SK-N-SH (cell line): ENCODE measurements around the gene PDZK1IP1. TPM values are rescaled to one million over a fixed set of nuclear protein-coding genes. Genes with fewer than 3 reads are reported as not detected.

ENCODE experiments used
- CTCF ChIA-PET: fragments of 300-600, 350-600 bp; formaldehyde crosslinking; extraction: SDS; loops from one replicate; lab custom pipeline; 2021; lab: Yijun Ruan, JAX
- POLR2A ChIA-PET: fragments of 350-600 bp; sonication (Branson Sonifier 250); formaldehyde crosslinking; extraction: SDS; loops from one replicate; lab custom pipeline; 2020; ENCODE audit warnings: antibody characterized with exemption, inconsistent platforms; lab: Yijun Ruan, JAX
- DNase-seq: peaks from one replicate; pipeline ENCODE4 v3.0.0; 2012
- H2AFZ ChIP-seq: fragments of 200-600 bp; sonication (generic); 2 replicates; pipeline ENCODE4 v1.8.1; 2016; ENCODE audit warnings: antibody characterized with exemption, mild to moderate bottlenecking, low read depth
- H3F3A ChIP-seq: fragments of 200-600 bp; sonication (generic); replicated peaks from 2 replicates; pipeline ENCODE3; 2016; ENCODE audit warnings: antibody characterized with exemption, mild to moderate bottlenecking; ENCODE audit not compliant: insufficient read depth
- H3K27ac ChIP-seq, 2 experiments: fragments of 200-500 bp in 1 of 2; fragments of 200-600 bp in 1 of 2; sonication (Bioruptor generic) in 1 of 2; sonication (generic), shearing (Covaris generic) in 1 of 2; 2 replicates each; pipeline versions ENCODE4 v1.5.1 to v1.6.1; 2014 to 2016; ENCODE audit warnings: low read depth in 2 of 2, inconsistent platforms in 1 of 2, low read length in 1 of 2, mild to moderate bottlenecking in 1 of 2, mixed read lengths in 1 of 2
- H3K27me3 ChIP-seq: fragments of 200-600 bp; sonication (generic), shearing (Covaris generic); 2 replicates; pipeline ENCODE4 v1.6.1; 2016; ENCODE audit warnings: mixed run types; ENCODE audit not compliant: insufficient read depth
- H3K36me3 ChIP-seq, 2 experiments: fragments of 200-500 bp in 1 of 2; fragments of 200-600 bp in 1 of 2; sonication (Bioruptor generic) in 1 of 2; sonication (generic) in 1 of 2; replicated peaks in 1 of 2; 2 replicates each; pipeline versions ENCODE3 to v1.5.1; 2014 to 2016; ENCODE audit warnings: low read length in 1 of 2, mild to moderate bottlenecking in 1 of 2; ENCODE audit not compliant: insufficient read depth in 2 of 2, control insufficient read depth in 1 of 2
- H3K4me1 ChIP-seq, 2 experiments: fragments of 200-500 bp in 1 of 2; fragments of 200-600 bp in 1 of 2; sonication (Bioruptor generic) in 1 of 2; sonication (generic), shearing (Covaris generic) in 1 of 2; 2 replicates each; pipeline versions ENCODE4 v1.5.1 to v1.6.1; 2014 to 2016; ENCODE audit warnings: low read depth in 1 of 2, low read length in 1 of 2, mixed run types in 1 of 2; ENCODE audit not compliant: insufficient read depth in 2 of 2, control insufficient read depth in 1 of 2
- H3K4me2 ChIP-seq: fragments of 200-600 bp; sonication (generic), shearing (Covaris generic); 2 replicates; pipeline ENCODE4 v1.6.1; 2017; ENCODE audit warnings: mixed run types
- H3K4me3 ChIP-seq, 2 experiments: fragments of 200-500 bp in 1 of 2; fragments of 200-600 bp in 1 of 2; sonication (Bioruptor generic) in 1 of 2; sonication (generic), shearing (Covaris generic) in 1 of 2; 2 replicates each; pipeline versions ENCODE4 v1.5.1 to v1.8.1; 2014 to 2016; ENCODE audit warnings: low read depth in 2 of 2, inconsistent platforms in 1 of 2, low read length in 1 of 2, mild to moderate bottlenecking in 1 of 2, mixed read lengths in 1 of 2, moderate library complexity in 1 of 2
- H3K79me2 ChIP-seq: fragments of 200-600 bp; sonication (generic); 2 replicates; pipeline ENCODE4 v1.8.1; 2017; ENCODE audit warnings: mild to moderate bottlenecking; ENCODE audit not compliant: insufficient read depth
- H3K9ac ChIP-seq: fragments of 200-600 bp; sonication (generic); 2 replicates; pipeline ENCODE4 v1.6.1; 2017; ENCODE audit warnings: mixed run types
- H3K9me2 ChIP-seq: fragments of 200-600 bp; sonication (generic); 2 replicates; pipeline ENCODE4 v1.6.1; 2017; ENCODE audit warnings: mixed run types
- H3K9me3 ChIP-seq: fragments of 200-600 bp; sonication (generic); 2 replicates; pipeline ENCODE4 v1.6.1; 2017; ENCODE audit warnings: mixed run types, mild to moderate bottlenecking, moderate library complexity
- H4K20me1 ChIP-seq: fragments of 200-600 bp; sonication (generic); 2 replicates; pipeline ENCODE4 v1.6.1; 2017; ENCODE audit warnings: mild to moderate bottlenecking, mixed run types; ENCODE audit not compliant: insufficient read depth
- ELF1 ChIP-seq: IDR thresholded peaks from 2 replicates; pipeline ENCODE4 v1.4.0; 2012
- FOSL2 ChIP-seq: IDR thresholded peaks from 2 replicates; pipeline ENCODE4 v1.4.0; 2012; ENCODE audit warnings: low read depth, mild to moderate bottlenecking, moderate library complexity, borderline replicate concordance
- FOXJ3 ChIP-seq: sonication (generic); formaldehyde crosslinking; IDR thresholded peaks from 2 replicates; pipeline ENCODE4 v1.5.1; 2020; ENCODE audit warnings: mild to moderate bottlenecking, missing genetic modification reagents
- FOXM1 ChIP-seq: IDR thresholded peaks from 2 replicates; pipeline ENCODE4 v1.4.0; 2012; ENCODE audit warnings: low read depth, mild to moderate bottlenecking
- GABPA ChIP-seq: IDR thresholded peaks from 2 replicates; pipeline ENCODE4 v1.4.0; 2012; ENCODE audit warnings: low read depth, mild to moderate bottlenecking
- JUND ChIP-seq: IDR thresholded peaks from 2 replicates; pipeline ENCODE4 v1.4.0; 2012
- MEF2A ChIP-seq: IDR thresholded peaks from 2 replicates; pipeline ENCODE4 v1.4.0; 2012; ENCODE audit warnings: low read depth, borderline replicate concordance
- MXI1 ChIP-seq: IDR thresholded peaks from 2 replicates; pipeline ENCODE4 v1.6.1; 2012; ENCODE audit warnings: mild to moderate bottlenecking, low read depth, low read length, improper control_type of control experiment
- POLR2AphosphoS5 ChIP-seq: IDR thresholded peaks from 2 replicates; pipeline ENCODE4 v1.6.1; 2012; ENCODE audit warnings: low read depth, low read length
- RAD21 ChIP-seq: IDR thresholded peaks from 2 replicates; pipeline ENCODE4 v1.6.1; 2012; ENCODE audit warnings: mild to moderate bottlenecking, low read length
- RFX5 ChIP-seq: IDR thresholded peaks from 2 replicates; pipeline ENCODE4 v1.6.1; 2012; ENCODE audit warnings: mild to moderate bottlenecking, improper control_type of control experiment, low read length
- RXRA ChIP-seq: IDR thresholded peaks from 2 replicates; pipeline ENCODE4 v1.4.0; 2012; ENCODE audit warnings: low read depth, mild to moderate bottlenecking, borderline replicate concordance
- SMC3 ChIP-seq: IDR thresholded peaks from 2 replicates; pipeline ENCODE4 v1.6.1; 2012; ENCODE audit warnings: low read depth, low read length, improper control_type of control experiment
- TAF1 ChIP-seq: IDR thresholded peaks from 2 replicates; pipeline ENCODE4 v1.6.1; 2012; ENCODE audit warnings: low read depth, mild to moderate bottlenecking, low read length, moderate library complexity, borderline replicate concordance
- TCF12 ChIP-seq: IDR thresholded peaks from 2 replicates; pipeline ENCODE4 v1.4.0; 2012
- TEAD4 ChIP-seq: IDR thresholded peaks from 2 replicates; pipeline ENCODE4 v1.4.0; 2012; ENCODE audit warnings: mild to moderate bottlenecking, borderline replicate concordance; ENCODE audit not compliant: insufficient read depth
- YY1 ChIP-seq: IDR thresholded peaks from 2 replicates; pipeline ENCODE4 v1.4.0; 2012; ENCODE audit warnings: low read depth, mild to moderate bottlenecking
- WGBS: methylation state at CpG from one replicate; pipeline ENCODE4 v1.1.6; 2017; ENCODE audit warnings: low lambda C conversion rate; 5-methylcytosine and 5-hydroxymethylcytosine counted together
- polyA plus RNA-seq, 3 experiments: library from polyadenylated mRNA; depleted of rRNA; stranded (reverse); fragments of >200 nt; gene quantifications; 2 replicates each; pipeline ENCODE4 v1.2.3, GENCODE V29; 2012
- TF ChIP-seq, protein P1 (sequence below): fragments of 150-350 bp; IDR thresholded peaks from 2 replicates; pipeline ENCODE4 v1.6.1; 2017; ENCODE audit warnings: antibody characterized with exemption, low read length, low read depth, borderline replicate concordance
- TF ChIP-seq, protein P2 (sequence below): fragments of 200-600 bp; sonication (generic); IDR thresholded peaks from 2 replicates; pipeline ENCODE4 v1.6.1; 2017; ENCODE audit warnings: antibody characterized with exemption, mild to moderate bottlenecking, moderate library complexity
- TF ChIP-seq, protein P3 (sequence below): fragments of 150-350 bp; IDR thresholded peaks from 2 replicates; pipeline ENCODE4 v1.6.1; 2016; ENCODE audit warnings: mild to moderate bottlenecking, low read depth, low read length

Gene PDZK1IP1
- polyA plus RNA-seq, 1 of the 3 experiments (the other 2 are of a cell fraction), result not detected

DNA sequence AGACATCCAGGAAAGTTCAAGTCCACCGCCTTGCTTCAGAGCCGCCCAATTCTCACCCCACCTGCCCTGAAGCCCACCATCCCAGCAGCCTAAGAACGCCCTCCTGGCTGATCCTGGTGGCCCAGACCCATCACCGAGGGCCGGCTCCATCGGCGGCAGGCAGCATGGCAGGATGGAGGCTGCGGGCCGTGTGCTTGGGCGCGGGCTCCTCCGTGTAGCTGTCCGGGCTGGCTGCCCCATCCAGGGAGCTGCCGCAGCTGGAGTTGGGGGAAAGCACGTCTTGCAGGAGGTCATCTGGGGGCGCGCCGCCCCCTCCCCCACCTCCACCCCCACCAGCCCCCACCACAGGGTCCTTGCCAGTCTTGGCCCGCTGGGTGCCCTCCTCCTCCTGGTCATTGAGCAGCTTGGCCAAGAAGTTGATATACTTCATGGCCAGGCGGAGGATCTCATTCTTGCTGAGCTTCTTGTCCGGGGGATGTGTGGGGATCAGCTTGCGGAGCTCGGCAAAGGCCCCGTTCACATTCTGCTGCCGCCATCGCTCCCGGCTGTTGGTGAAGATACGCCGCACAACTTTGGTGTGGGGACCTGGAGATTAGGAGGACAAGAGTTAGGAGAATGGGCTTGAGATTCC lies 29.9 kb upstream of the PDZK1IP1 start:
- 70% methylated on average over 17 of the region's 29 CpGs for WGBS
- no peaks in the 10 kb centered on the region for H3K36me3 ChIP-seq
- H3K9me3 ChIP-seq, result no peaks in the 10 kb centered on the region
- H3K79me2 ChIP-seq, result no peaks in the 10 kb centered on the region
- no peak overlapping the region for H3K4me2 ChIP-seq
- H3K9ac ChIP-seq, result no peak overlapping the region
- no peak overlapping the region for H3K27ac ChIP-seq
- no peaks in the 10 kb centered on the region for H4K20me1 ChIP-seq
- no peak for DNase-seq
- H3K9me2 ChIP-seq, result no peaks in the 10 kb centered on the region
- H3K4me1 ChIP-seq, result peaks cover 0 to under 1% of the 10 kb centered on the region in 2 experiments; a peak in 1 of 4 replicates
- no peaks in the 10 kb centered on the region for H3F3A ChIP-seq
- TF ChIP-seq SMC3 (no peak), POLR2AphosphoS5 (no peak)
- ChIA-PET POLR2A (no interaction called here), CTCF (interaction anchor here (1.1 to 1.2 kb wide), 2 partner anchors 30 to 41 kb away, joined by 3 to 4 read pairs; partner anchors contain the start of gene PDZK1IP1)
- peaks cover 44% of the 10 kb centered on the region for H3K27me3 ChIP-seq
- no peak overlapping the region for H3K4me3 ChIP-seq
- no peak overlapping the region for H2AFZ ChIP-seq

DNA sequence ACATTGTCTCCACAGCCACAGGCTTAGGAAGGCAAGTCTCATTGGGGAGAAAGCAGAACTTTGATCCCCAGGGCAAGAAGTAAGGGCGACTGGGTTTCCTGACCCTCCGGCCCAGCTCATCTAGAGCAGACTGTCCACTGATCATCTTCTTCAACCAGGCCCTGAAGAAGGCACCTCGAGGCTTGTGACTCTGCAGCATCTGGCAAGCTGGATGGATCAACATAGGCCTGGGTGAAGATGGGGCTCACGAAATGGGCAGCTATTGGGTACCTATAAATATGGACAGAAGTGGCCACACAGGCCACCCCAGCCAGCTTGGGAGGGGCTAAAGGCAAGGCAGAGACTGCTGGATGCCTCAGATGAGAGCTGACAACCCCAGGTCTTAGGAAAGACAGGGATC lies 29.2 kb upstream of the PDZK1IP1 start:
- no peak overlapping the region for H2AFZ ChIP-seq
- ChIA-PET CTCF (interaction anchor here (1.2 kb wide), 1 partner anchor 40 kb away, joined by 4 read pairs; no protein-coding TSS in a partner anchor), POLR2A (no interaction called here)
- no peak overlapping the region for H3K27ac ChIP-seq
- peaks cover 37% of the 10 kb centered on the region for H3K27me3 ChIP-seq
- DNase-seq, result no peak
- H3K9me2 ChIP-seq, result no peaks in the 10 kb centered on the region
- no peaks in the 10 kb centered on the region for H4K20me1 ChIP-seq
- no peaks in the 10 kb centered on the region for H3K4me1 ChIP-seq
- no peaks in the 10 kb centered on the region for H3K79me2 ChIP-seq
- no peaks in the 10 kb centered on the region for H3K36me3 ChIP-seq
- H3K9me3 ChIP-seq, result no peaks in the 10 kb centered on the region
- no peak for TF ChIP-seq MEF2A
- TF ChIP-seq, protein P1, sequence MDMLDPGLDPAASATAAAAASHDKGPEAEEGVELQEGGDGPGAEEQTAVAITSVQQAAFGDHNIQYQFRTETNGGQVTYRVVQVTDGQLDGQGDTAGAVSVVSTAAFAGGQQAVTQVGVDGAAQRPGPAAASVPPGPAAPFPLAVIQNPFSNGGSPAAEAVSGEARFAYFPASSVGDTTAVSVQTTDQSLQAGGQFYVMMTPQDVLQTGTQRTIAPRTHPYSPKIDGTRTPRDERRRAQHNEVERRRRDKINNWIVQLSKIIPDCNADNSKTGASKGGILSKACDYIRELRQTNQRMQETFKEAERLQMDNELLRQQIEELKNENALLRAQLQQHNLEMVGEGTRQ, result no peak
- TF ChIP-seq FOSL2, result no peak
- TF ChIP-seq FOXM1, result no peak
- no peak for TF ChIP-seq ELF1
- no peak for TF ChIP-seq RAD21
- TF ChIP-seq RXRA, result no peak
- no peak for TF ChIP-seq GABPA
- no peak for TF ChIP-seq TCF12
- no peak for TF ChIP-seq SMC3
- TF ChIP-seq TEAD4, result no peak
- no peak for TF ChIP-seq RFX5
- TF ChIP-seq, protein P2, sequence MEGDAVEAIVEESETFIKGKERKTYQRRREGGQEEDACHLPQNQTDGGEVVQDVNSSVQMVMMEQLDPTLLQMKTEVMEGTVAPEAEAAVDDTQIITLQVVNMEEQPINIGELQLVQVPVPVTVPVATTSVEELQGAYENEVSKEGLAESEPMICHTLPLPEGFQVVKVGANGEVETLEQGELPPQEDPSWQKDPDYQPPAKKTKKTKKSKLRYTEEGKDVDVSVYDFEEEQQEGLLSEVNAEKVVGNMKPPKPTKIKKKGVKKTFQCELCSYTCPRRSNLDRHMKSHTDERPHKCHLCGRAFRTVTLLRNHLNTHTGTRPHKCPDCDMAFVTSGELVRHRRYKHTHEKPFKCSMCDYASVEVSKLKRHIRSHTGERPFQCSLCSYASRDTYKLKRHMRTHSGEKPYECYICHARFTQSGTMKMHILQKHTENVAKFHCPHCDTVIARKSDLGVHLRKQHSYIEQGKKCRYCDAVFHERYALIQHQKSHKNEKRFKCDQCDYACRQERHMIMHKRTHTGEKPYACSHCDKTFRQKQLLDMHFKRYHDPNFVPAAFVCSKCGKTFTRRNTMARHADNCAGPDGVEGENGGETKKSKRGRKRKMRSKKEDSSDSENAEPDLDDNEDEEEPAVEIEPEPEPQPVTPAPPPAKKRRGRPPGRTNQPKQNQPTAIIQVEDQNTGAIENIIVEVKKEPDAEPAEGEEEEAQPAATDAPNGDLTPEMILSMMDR, result no peak
- no peak for TF ChIP-seq MXI1
- TF ChIP-seq FOXJ3, result no peak
- no peak for TF ChIP-seq YY1
- TF ChIP-seq JUND, result no peak
- TF ChIP-seq, protein P3, sequence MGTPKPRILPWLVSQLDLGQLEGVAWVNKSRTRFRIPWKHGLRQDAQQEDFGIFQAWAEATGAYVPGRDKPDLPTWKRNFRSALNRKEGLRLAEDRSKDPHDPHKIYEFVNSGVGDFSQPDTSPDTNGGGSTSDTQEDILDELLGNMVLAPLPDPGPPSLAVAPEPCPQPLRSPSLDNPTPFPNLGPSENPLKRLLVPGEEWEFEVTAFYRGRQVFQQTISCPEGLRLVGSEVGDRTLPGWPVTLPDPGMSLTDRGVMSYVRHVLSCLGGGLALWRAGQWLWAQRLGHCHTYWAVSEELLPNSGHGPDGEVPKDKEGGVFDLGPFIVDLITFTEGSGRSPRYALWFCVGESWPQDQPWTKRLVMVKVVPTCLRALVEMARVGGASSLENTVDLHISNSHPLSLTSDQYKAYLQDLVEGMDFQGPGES, result no peak
- no peak for TF ChIP-seq TAF1
- TF ChIP-seq, all 33 proteins: peak for 0
- no peak overlapping the region for H3K4me3 ChIP-seq
- no peaks in the 10 kb centered on the region for H3F3A ChIP-seq
- no peak overlapping the region for H3K9ac ChIP-seq
- WGBS, result 20% methylated on average over 3 of the region's 4 CpGs
- H3K4me2 ChIP-seq, result no peak overlapping the region
